Heart left ventricle (tissue), 16 donors: ENCODE data around the gene EIF4G1. TPM values are rescaled to one million over a fixed set of nuclear protein-coding genes. Genes with fewer than 3 reads are reported as not detected.

Experiments used
- ATAC-seq, 4 donors: fragments of 200-7000 bp; cut with Tn5 transposase; one replicate each; pipeline ENCODE4 v1.9.1; 2020 to 2022; ENCODE audit warnings: moderate library complexity in 4 of 4, mild to moderate bottlenecking in 3 of 4, moderate number of reproducible peaks in 1 of 4
- DNase-seq, 5 donors: peaks; one replicate each; pipeline ENCODE4 v3.0.0-alpha.2; 2020
- H3K27ac ChIP-seq, 12 donors: fragments of 200-600 bp; sonication (generic) in 4 of 12; one replicate each; pipeline versions ENCODE4 v1.5.0 to v1.8.0; 2016 to 2022; ENCODE audit warnings: mild to moderate bottlenecking in 2 of 12
- H3K27me3 ChIP-seq, 9 donors: fragments of 200-600 bp; sonication (generic) in 2 of 9; one replicate each; pipeline versions ENCODE4 v1.5.1 to v1.8.0; 2016 to 2022; ENCODE audit warnings: mild to moderate bottlenecking in 3 of 9
- H3K36me3 ChIP-seq, 9 donors: fragments of 200-600 bp; sonication (generic) in 2 of 9; one replicate each; pipeline versions ENCODE4 v1.5.0 to v1.8.0; 2018 to 2022; ENCODE audit warnings: mild to moderate bottlenecking in 2 of 9
- H3K4me1 ChIP-seq, 12 donors: fragments of 200-600 bp; sonication (generic) in 4 of 12; one replicate each; pipeline versions ENCODE4 v1.5.0 to v1.8.0; 2016 to 2022; ENCODE audit warnings: mild to moderate bottlenecking in 3 of 12
- H3K4me3 ChIP-seq, 12 donors: fragments of 200-600 bp; sonication (generic) in 4 of 12; one replicate each; pipeline versions ENCODE4 v1.5.0 to v1.8.0; 2017 to 2022; ENCODE audit warnings: mild to moderate bottlenecking in 9 of 12, moderate library complexity in 4 of 12
- H3K9me3 ChIP-seq, 12 donors: fragments of 200-600 bp; sonication (generic) in 4 of 12; one replicate each; pipeline versions ENCODE4 v1.5.0 to v1.8.0; 2016 to 2022; ENCODE audit warnings: mild to moderate bottlenecking in 1 of 12
- CTCF ChIP-seq, 12 donors: fragments of 200-600 bp; sonication (generic) in 4 of 12; IDR thresholded peaks; one replicate each; pipeline versions ENCODE4 v1.5.0 to v1.8.0; 2018 to 2022; ENCODE audit warnings: antibody characterized with exemption in 12 of 12, mild to moderate bottlenecking in 5 of 12
- POLR2A ChIP-seq, 2 donors: fragments of 450-650 bp; IDR thresholded peaks; one replicate each; pipeline ENCODE4 v1.6.1; 2017; ENCODE audit warnings: antibody characterized with exemption in 2 of 2, mild to moderate bottlenecking in 2 of 2, moderate library complexity in 2 of 2
- WGBS, 4 donors: extraction: QIAGEN DNeasy Blood & Tissue Kit in 2 of 4; methylation state at CpG; one replicate each; pipeline versions ENCODE4 v1.1.5 to v1.1.7; 2013 to 2018; 5-methylcytosine and 5-hydroxymethylcytosine counted together
- intact Hi-C, 10 donors: fragments of 100-400 bp; cut with DNase I; formaldehyde crosslinking; loops; one replicate each; pipeline versions ENCODE4 v1.11.1 to v1.14.2; 2022
- polyA plus RNA-seq, 2 donors: library from polyadenylated mRNA; stranded (reverse); fragments of 200-250 nt; gene quantifications; one replicate each; pipeline ENCODE4 v1.2.3, GENCODE V29; 2013
- total RNA-seq, 9 donors: library from RNA; depleted of rRNA in 2 of 9; stranded (reverse); fragments of >200 nt in 2 of 9; fragmentation: NEBNext Ultra II Directional in 3 of 9; extraction: Animal tissue kit (Norgen Biotek cat#: 25700) in 3 of 9; gene quantifications; one replicate each; pipeline versions ENCODE4 v1.1.0 to v1.2.4, GENCODE V29; 2016 to 2023
- donor health status: ischemic (EF 13 %, LVEDD 7.1; RV severe dilation, severe dysfunction).
- donor health status: healthy with polysubstance abuse.
- donor health status: DM: no; HTN: yes; CAD: no.
- donor health status: DM: no; HTN: no; CAD: no.
- donor health status: ischemic (EF 25% LVEDD 6.9; RV normal size, moderate dysfunction).
- donor health status: ischemic (EF 25% LVEDD 5.7; RV mildly dilated, moderate dysfunction).
- donor health status: healthy.
- donor health status: DM: yes; HTN: yes; CAD: no.
- donor health status: ischemic (EF 35%, LVEDD 5.7; RV mildly dilated, moderate dysfunction).
- donor health status: nonischemic (EF 11% LVEDD 7.7; RV severe dilation, severe dysfunction).
- donor health status: DM: yes; HTN: yes; CAD: no.
- donor health status: PGD.
- donor health status: ischemic (EF 29% LVEDD 5.4; RV normal size, mild dysfunction).
- donor health status: nonischemic (EF 23%, LVEDD 6.1; RV moderate dilation, normal function).

The EIF4G1 gene
- total and polyA plus RNA-seq, 11 donors: 178 to 407 (median 229) TPM

DNA sequence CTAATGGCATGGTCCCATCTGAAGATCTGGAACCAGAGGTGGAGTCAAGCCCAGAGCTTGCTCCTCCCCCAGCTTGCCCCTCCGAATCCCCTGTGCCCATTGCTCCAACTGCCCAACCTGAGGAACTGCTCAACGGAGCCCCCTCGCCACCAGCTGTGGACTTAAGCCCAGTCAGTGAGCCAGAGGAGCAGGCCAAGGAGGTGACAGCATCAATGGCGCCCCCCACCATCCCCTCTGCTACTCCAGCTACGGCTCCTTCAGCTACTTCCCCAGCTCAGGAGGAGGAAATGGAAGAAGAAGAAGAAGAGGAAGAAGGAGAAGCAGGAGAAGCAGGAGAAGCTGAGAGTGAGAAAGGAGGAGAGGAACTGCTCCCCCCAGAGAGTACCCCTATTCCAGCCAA is 7.3 kb downstream of the EIF4G1 start:
- Histone ChIP-seq H3K36me3 (peaks cover 14 to 96% (median 83%) of the 10 kb centered on the region in 9 donors), H3K27ac (peak overlapping the region in 4 of 12 donors; percentile 14 to 93 (median 90)), H3K9me3 (no peaks in the 10 kb centered on the region), H3K27me3 (no peaks in the 10 kb centered on the region), H3K4me3 (no peak overlapping the region), H3K4me1 (peaks cover 4 to 64% (median 42%) of the 10 kb centered on the region in 12 donors)
- intact Hi-C loops: loop anchor here in 2 of 10 donors (2.0 kb wide), 1 partner anchor 13 kb away; no protein-coding TSS in a partner anchor
- WGBS, 4 donors: 70 to 91% (median 87%) methylated on average over 5 of the region's 5 CpGs
- no peak for TF ChIP-seq POLR2A (IDR thresholded peaks at IDR 0.05)
- no peak for TF ChIP-seq CTCF (IDR thresholded peaks at IDR 0.05)
- no peak for ATAC-seq
- no peak for DNase-seq

DNA sequence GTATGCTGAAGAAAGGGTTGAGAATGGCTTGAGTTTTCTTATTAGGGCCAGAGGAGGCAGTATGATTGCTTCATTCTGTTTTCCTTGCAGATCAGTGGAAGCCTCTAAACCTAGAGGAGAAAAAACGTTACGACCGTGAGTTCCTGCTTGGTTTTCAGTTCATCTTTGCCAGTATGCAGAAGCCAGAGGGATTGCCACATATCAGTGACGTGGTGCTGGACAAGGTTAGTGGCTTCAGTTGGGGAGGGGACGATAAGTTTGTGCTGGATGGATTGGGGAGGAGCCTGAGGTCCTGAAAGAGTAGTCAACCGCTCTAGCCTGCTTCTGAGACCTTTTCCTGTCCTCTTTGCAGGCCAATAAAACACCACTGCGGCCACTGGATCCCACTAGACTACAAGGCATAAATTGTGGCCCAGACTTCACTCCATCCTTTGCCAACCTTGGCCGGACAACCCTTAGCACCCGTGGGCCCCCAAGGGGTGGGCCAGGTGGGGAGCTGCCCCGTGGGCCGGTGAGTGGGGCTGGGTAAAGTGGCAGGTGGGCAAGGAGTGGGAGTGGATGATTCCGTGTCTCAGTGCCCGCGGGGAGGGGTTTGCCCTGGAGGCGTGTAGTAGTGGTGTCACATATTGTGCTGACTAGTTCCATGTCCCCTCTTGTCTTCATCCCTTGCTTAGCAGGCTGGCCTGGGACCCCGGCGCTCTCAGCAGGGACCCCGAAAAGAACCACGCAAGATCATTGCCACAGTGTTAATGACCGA is 8.5 kb downstream of the EIF4G1 start:
- Histone ChIP-seq H3K27ac (peak overlapping the region in 3 of 12 donors; percentile 6 to 93 (median 14)), H3K4me3 (no peak overlapping the region), H3K36me3 (peaks cover 15 to 96% (median 83%) of the 10 kb centered on the region in 9 donors), H3K4me1 (peaks cover 4 to 52% (median 30%) of the 10 kb centered on the region in 12 donors), H3K9me3 (no peaks in the 10 kb centered on the region), H3K27me3 (no peaks in the 10 kb centered on the region)
- peak in 2 of 5 donors; percentile 22 to 25 for DNase-seq
- TF ChIP-seq CTCF (IDR thresholded peaks at IDR 0.05): no peak
- TF ChIP-seq POLR2A (IDR thresholded peaks at IDR 0.05): no peak
- peak in 1 of 4 donors; percentile 4 for ATAC-seq
- intact Hi-C loops: no loop called here
- WGBS, 4 donors: 83 to 88% (median 86%) methylated on average over 18 to 20 of the region's 20 CpGs

- Histone ChIP-seq H3K4me3 (no peak overlapping the region), H3K4me1 (peaks cover 4 to 44% (median 22%) of the 10 kb centered on the region in 12 donors), H3K27me3 (no peaks in the 10 kb centered on the region), H3K9me3 (no peaks in the 10 kb centered on the region), H3K27ac (no peak overlapping the region), H3K36me3 (peaks cover 17 to 96% (median 86%) of the 10 kb centered on the region in 9 donors)
- no peak for ATAC-seq
- peak in 2 of 5 donors; percentile 23 to 36 for DNase-seq
- intact Hi-C loops: no loop called here
- TF ChIP-seq CTCF (IDR thresholded peaks at IDR 0.05): no peak
- TF ChIP-seq POLR2A (IDR thresholded peaks at IDR 0.05): no peak
- WGBS, 4 donors: 76 to 92% (median 88%) methylated on average over 8 of the region's 8 CpGs
These were observed 9.3 kb downstream of the EIF4G1 start for GRCh38 chr3:184323696-184324095.

GRCh38 chr3:184325269-184325668 is 10.9 kb downstream of the EIF4G1 start:
- no peaks in the 10 kb centered on the region for H3K9me3 ChIP-seq

More at GRCh38 chr3:184325269-184325668, 10.9 kb downstream of the EIF4G1 start:
- Histone ChIP-seq H3K27ac (no peak overlapping the region), H3K4me3 (no peak overlapping the region), H3K36me3 (peaks cover 17 to 100% (median 99%) of the 10 kb centered on the region in 9 donors), H3K4me1 (peaks cover 2 to 30% (median 9%) of the 10 kb centered on the region in 12 donors), H3K27me3 (no peaks in the 10 kb centered on the region)
- intact Hi-C loops: no loop called here
- ATAC-seq (no peak), DNase-seq (peak in 1 of 5 donors; percentile 10)
- WGBS, 4 donors: 87 to 91% (median 89%) methylated on average over 13 of the region's 13 CpGs
- no peak for TF ChIP-seq CTCF (IDR thresholded peaks at IDR 0.05)
